CD14-positive monocyte (primary cell): ENCODE data around the gene CUL7. TPM values are rescaled to one million over a fixed set of nuclear protein-coding genes. Genes with fewer than 3 reads are reported as not detected.

Experiments
- DNase-seq, 3 donors: peaks; one replicate each; pipeline ENCODE4 v3.0.0-alpha.2; 2011 to 2022
- H2AFZ ChIP-seq: 2 replicates; pipeline ENCODE4 v1.6.0; 2012; ENCODE audit warnings: mild to moderate bottlenecking, low read depth, low read length, inconsistent platforms; ENCODE audit not compliant: insufficient read depth, poor library complexity, severe bottlenecking
- H3K27ac ChIP-seq, 2 donors: 1 replicate in 1 of 2; 2 replicates in 1 of 2; pipeline ENCODE4 v1.5.1; 2012 to 2013; ENCODE audit warnings: low read length in 2 of 2, control low read depth in 1 of 2, inconsistent platforms in 1 of 2, low read depth in 1 of 2, mild to moderate bottlenecking in 1 of 2
- H3K27me3 ChIP-seq, 2 donors: one replicate each; pipeline versions ENCODE4 v1.6.0 to v1.6.1; 2011 to 2013; ENCODE audit warnings: low read length in 2 of 2; ENCODE audit not compliant: control insufficient read depth in 2 of 2, insufficient read depth in 2 of 2
- H3K36me3 ChIP-seq, 2 donors: replicated peaks in 1 of 2; 1 replicate in 1 of 2; 2 replicates in 1 of 2; pipeline versions ENCODE4 v1.5.1 to v1.6.1; 2012 to 2013; ENCODE audit warnings: low read length in 2 of 2, control low read depth in 1 of 2, inconsistent platforms in 1 of 2, mild to moderate bottlenecking in 1 of 2; ENCODE audit not compliant: insufficient read depth in 2 of 2, control insufficient read depth in 1 of 2
- H3K4me1 ChIP-seq, 2 donors: 1 replicate in 1 of 2; 2 replicates in 1 of 2; pipeline versions ENCODE4 v1.5.1 to v1.6.1; 2012 to 2013; ENCODE audit warnings: low read length in 2 of 2, control low read depth in 1 of 2, inconsistent platforms in 1 of 2, mild to moderate bottlenecking in 1 of 2, moderate library complexity in 1 of 2; ENCODE audit not compliant: insufficient read depth in 2 of 2, control insufficient read depth in 1 of 2
- H3K4me2 ChIP-seq: replicated peaks from 2 replicates; pipeline ENCODE3; 2012; ENCODE audit warnings: low read length, moderate library complexity, mild to moderate bottlenecking; ENCODE audit not compliant: poor library complexity, severe bottlenecking; ENCODE audit errors: extremely low read depth
- H3K4me3 ChIP-seq, 3 experiments: fragments of 200-600 bp in 1 of 3; sonication (generic) in 1 of 3; replicated peaks in 1 of 3; 1 replicate in 2 of 3; 2 replicates in 1 of 3; pipeline ENCODE4 v1.5.1; 2011 to 2013; ENCODE audit warnings: low read length in 3 of 3, mild to moderate bottlenecking in 3 of 3, control low read depth in 2 of 3, low read depth in 2 of 3, inconsistent platforms in 1 of 3, moderate library complexity in 1 of 3
- H3K79me2 ChIP-seq: 2 replicates; pipeline ENCODE4 v1.6.0; 2012; ENCODE audit warnings: mild to moderate bottlenecking, control low read depth, inconsistent platforms, low read length, moderate library complexity; ENCODE audit not compliant: insufficient read depth
- H3K9ac ChIP-seq: 2 replicates; pipeline ENCODE4 v1.6.0; 2017; ENCODE audit warnings: low read length, mild to moderate bottlenecking; ENCODE audit not compliant: insufficient read depth, poor library complexity, severe bottlenecking
- H3K9me3 ChIP-seq, 2 donors: replicated peaks in 1 of 2; 1 replicate in 1 of 2; 2 replicates in 1 of 2; pipeline versions ENCODE4 v1.5.1 to v1.6.1; 2012 to 2013; ENCODE audit warnings: low read length in 2 of 2, control low read depth in 1 of 2; ENCODE audit not compliant: control insufficient read depth in 1 of 2, insufficient read depth in 1 of 2
- H4K20me1 ChIP-seq: 2 replicates; pipeline ENCODE4 v1.6.0; 2012; ENCODE audit warnings: mild to moderate bottlenecking, low read length, control low read depth, moderate library complexity; ENCODE audit not compliant: insufficient read depth
- H3K27ac Mint-ChIP-seq, 7 donors: one replicate each; pipeline ENCODE4 v1.8.0; 2020; ENCODE audit warnings: mild to moderate bottlenecking in 7 of 7, mixed read lengths in 7 of 7, moderate library complexity in 6 of 7, inconsistent platforms in 2 of 7
- H3K27me3 Mint-ChIP-seq, 3 donors: one replicate each; pipeline ENCODE4 v1.8.0; 2021 to 2022; ENCODE audit warnings: low read depth in 3 of 3, mild to moderate bottlenecking in 3 of 3, mixed read lengths in 3 of 3, moderate library complexity in 3 of 3, inconsistent platforms in 1 of 3
- H3K36me3 Mint-ChIP-seq, 2 donors: one replicate each; pipeline ENCODE4 v1.8.0; 2020; ENCODE audit warnings: mixed read lengths in 2 of 2, inconsistent platforms in 1 of 2, mild to moderate bottlenecking in 1 of 2
- H3K4me1 Mint-ChIP-seq: one replicate; pipeline ENCODE4 v1.8.0; 2020; ENCODE audit warnings: mild to moderate bottlenecking, mixed read lengths
- H3K4me3 Mint-ChIP-seq, 2 donors: one replicate each; pipeline ENCODE4 v1.8.0; 2020; ENCODE audit warnings: mild to moderate bottlenecking in 2 of 2, mixed read lengths in 2 of 2, moderate library complexity in 1 of 2
- H3K9me3 Mint-ChIP-seq, 7 donors: one replicate each; pipeline ENCODE4 v1.8.0; 2020 to 2022; ENCODE audit warnings: mixed read lengths in 7 of 7, mild to moderate bottlenecking in 6 of 7, moderate library complexity in 6 of 7, inconsistent platforms in 2 of 7
- WGBS: methylation state at CpG from one replicate; pipeline ENCODE4 v1.1.5; 2013; ENCODE audit warnings: missing lambda C conversion rate; ENCODE audit not compliant: insufficient coverage; 5-methylcytosine and 5-hydroxymethylcytosine counted together
- intact Hi-C, 2 donors: fragments of 100-400 bp; cut with micrococcal nuclease; formaldehyde crosslinking; loops; one replicate each; pipeline versions ENCODE4 v1.15.0 to v1.15.1; 2023
- polyA plus RNA-seq, 3 donors: library from polyadenylated mRNA; depleted of rRNA in 1 of 3; unstranded in 2 of 3; stranded (reverse) in 1 of 3; fragments of 300-500 nt in 2 of 3; fragments of >200 nt in 1 of 3; fragmentation: Illumina TruSeq in 2 of 3; gene quantifications; 1 replicate in 2 of 3; 2 replicates in 1 of 3; pipeline ENCODE4 v1.2.3, GENCODE V29; 2012 to 2021
- TF ChIP-seq, protein P1 (sequence below): fragments of 200-600 bp; IDR thresholded peaks from one replicate; pipeline ENCODE4 v1.8.0; 2022; ENCODE audit warnings: antibody characterized with exemption, mild to moderate bottlenecking

Gene CUL7
- polyA plus RNA-seq, 3 donors, result 1.2 to 11.6 (median 2.4) TPM

DNA sequence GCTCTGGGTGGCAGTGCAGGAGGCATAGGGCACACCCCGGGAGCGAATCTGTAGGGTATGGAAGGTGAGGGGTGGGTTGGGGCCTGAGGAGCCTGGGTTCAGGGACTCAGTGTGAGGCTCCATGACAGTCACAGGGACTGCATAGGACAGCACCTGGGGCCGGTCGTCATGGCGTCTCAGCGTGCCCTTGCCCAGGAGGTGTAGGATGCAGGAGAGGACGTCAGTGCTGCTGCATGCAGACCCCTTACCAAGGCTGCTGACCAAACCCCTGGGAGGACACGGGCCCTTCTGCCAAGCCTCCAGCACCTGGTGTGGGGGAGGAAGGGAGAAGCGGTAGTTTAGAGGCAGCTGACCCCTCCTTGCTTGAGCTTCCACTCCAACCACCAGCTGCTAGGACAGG is 15.9 kb downstream of the CUL7 start:
- intact Hi-C loops, result no loop called here
- Histone ChIP-seq H2AFZ (no peak overlapping the region), H3K27me3 (no peaks in the 10 kb centered on the region), H3K27ac (no peak overlapping the region), H4K20me1 (no peaks in the 10 kb centered on the region), H3K4me3 (no peak overlapping the region), H3K4me1 (no peaks in the 10 kb centered on the region), H3K36me3 (peaks cover 38 to 78% of the 10 kb centered on the region in 2 donors), H3K9ac (no peak overlapping the region), H3K79me2 (no peaks in the 10 kb centered on the region), H3K4me2 (no peak overlapping the region), H3K9me3 (no peaks in the 10 kb centered on the region)
- Mint-ChIP-seq H3K27me3 (peaks cover 0 to 5% (median 0%) of the 10 kb centered on the region in 3 donors), H3K36me3 (peaks cover 57 to 90% of the 10 kb centered on the region in 2 donors), H3K4me3 (no peak overlapping the region), H3K4me1 (no peaks in the 10 kb centered on the region), H3K9me3 (no peaks in the 10 kb centered on the region), H3K27ac (peak overlapping the region in 1 of 7 donors; percentile 22)
- TF ChIP-seq, protein P1, sequence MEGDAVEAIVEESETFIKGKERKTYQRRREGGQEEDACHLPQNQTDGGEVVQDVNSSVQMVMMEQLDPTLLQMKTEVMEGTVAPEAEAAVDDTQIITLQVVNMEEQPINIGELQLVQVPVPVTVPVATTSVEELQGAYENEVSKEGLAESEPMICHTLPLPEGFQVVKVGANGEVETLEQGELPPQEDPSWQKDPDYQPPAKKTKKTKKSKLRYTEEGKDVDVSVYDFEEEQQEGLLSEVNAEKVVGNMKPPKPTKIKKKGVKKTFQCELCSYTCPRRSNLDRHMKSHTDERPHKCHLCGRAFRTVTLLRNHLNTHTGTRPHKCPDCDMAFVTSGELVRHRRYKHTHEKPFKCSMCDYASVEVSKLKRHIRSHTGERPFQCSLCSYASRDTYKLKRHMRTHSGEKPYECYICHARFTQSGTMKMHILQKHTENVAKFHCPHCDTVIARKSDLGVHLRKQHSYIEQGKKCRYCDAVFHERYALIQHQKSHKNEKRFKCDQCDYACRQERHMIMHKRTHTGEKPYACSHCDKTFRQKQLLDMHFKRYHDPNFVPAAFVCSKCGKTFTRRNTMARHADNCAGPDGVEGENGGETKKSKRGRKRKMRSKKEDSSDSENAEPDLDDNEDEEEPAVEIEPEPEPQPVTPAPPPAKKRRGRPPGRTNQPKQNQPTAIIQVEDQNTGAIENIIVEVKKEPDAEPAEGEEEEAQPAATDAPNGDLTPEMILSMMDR, result no peak
- 98% methylated on average over 7 of the region's 9 CpGs for WGBS
- no peak for DNase-seq

DNA sequence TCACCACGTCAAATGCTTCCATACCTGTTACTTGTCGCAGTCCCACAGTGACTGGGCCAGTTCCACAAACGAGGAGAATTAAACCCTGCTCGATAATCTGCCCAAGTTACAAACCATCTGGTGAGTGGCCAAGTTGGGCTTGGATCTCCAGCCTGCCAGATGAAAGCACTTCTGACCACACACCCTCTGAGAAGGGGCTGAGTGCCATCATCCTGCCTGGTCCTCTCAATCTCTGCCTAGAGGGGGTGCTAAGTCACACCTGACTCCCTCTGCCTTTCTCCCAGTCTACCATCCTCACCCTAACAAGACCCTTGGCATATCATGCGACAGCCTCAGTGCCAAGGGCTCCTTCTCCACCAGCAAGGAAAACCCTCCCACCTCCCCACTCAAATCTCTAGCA is 16.5 kb downstream of the CUL7 start:
- WGBS, result 90% methylated on average over 5 of the region's 5 CpGs
- H3K27ac ChIP-seq, result no peak overlapping the region
- H3K4me3 ChIP-seq, result no peak overlapping the region
- H3K27me3 ChIP-seq, result no peaks in the 10 kb centered on the region
- Mint-ChIP-seq H3K36me3 (peaks cover 53 to 90% of the 10 kb centered on the region in 2 donors), H3K4me1 (no peaks in the 10 kb centered on the region), H3K4me3 (no peak overlapping the region), H3K9me3 (no peaks in the 10 kb centered on the region), H3K27me3 (peaks cover 0 to 5% (median 0%) of the 10 kb centered on the region in 3 donors), H3K27ac (peak overlapping the region in 2 of 7 donors; percentile 9 to 82)
- TF ChIP-seq, protein P1, result no peak
- no peaks in the 10 kb centered on the region for H3K4me1 ChIP-seq
- no peaks in the 10 kb centered on the region for H4K20me1 ChIP-seq
- H3K9me3 ChIP-seq, result no peaks in the 10 kb centered on the region
- no peak overlapping the region for H3K4me2 ChIP-seq
- H3K36me3 ChIP-seq, result peaks cover 34 to 81% of the 10 kb centered on the region in 2 donors
- intact Hi-C loops, result no loop called here
- no peaks in the 10 kb centered on the region for H3K79me2 ChIP-seq
- DNase-seq, result no peak
- H3K9ac ChIP-seq, result no peak overlapping the region
- no peak overlapping the region for H2AFZ ChIP-seq
